ENCODE data around the gene C16orf78.

DNA sequence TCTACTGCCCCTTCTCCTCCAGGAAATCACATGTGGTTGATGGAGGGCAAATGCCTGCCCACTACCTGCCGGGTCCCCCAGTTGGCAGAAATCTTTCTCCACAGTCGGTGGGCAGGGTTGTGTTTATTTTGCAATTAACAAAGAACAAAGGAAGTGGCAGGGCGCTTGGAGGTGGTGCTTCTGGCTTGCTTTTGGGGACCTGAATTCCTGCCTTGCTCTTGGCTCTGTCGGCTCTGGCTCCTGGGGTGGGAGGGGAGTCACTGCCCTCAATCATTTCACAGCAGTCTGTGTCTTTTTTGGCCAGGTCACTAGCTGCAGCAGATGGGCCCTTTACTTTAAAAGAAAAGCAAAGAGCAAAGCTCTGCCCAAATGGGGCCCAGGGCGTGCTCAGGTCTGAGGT, 69.2 kb downstream of the C16orf78 start:
- TF ChIP-seq, protein P1, sequence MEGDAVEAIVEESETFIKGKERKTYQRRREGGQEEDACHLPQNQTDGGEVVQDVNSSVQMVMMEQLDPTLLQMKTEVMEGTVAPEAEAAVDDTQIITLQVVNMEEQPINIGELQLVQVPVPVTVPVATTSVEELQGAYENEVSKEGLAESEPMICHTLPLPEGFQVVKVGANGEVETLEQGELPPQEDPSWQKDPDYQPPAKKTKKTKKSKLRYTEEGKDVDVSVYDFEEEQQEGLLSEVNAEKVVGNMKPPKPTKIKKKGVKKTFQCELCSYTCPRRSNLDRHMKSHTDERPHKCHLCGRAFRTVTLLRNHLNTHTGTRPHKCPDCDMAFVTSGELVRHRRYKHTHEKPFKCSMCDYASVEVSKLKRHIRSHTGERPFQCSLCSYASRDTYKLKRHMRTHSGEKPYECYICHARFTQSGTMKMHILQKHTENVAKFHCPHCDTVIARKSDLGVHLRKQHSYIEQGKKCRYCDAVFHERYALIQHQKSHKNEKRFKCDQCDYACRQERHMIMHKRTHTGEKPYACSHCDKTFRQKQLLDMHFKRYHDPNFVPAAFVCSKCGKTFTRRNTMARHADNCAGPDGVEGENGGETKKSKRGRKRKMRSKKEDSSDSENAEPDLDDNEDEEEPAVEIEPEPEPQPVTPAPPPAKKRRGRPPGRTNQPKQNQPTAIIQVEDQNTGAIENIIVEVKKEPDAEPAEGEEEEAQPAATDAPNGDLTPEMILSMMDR (IDR thresholded peaks at IDR 0.05) = no peak
- TF ChIP-seq POLR2A (IDR thresholded peaks at IDR 0.05) = no peak
- no peak for TF ChIP-seq EP300 (IDR thresholded peaks at IDR 0.05)

All from ovary (tissue), 3 donors.